ENCODE data around the gene NXN.
"Not testable (repeated sequence)": the region's sequence is repeated elsewhere in the genome, so short reads cannot be mapped to it uniquely, and the experiment has no call there.

Gene NXN

GRCh38 chr17:953767-954166 lies 25.8 kb downstream of the NXN start:
- DNase-seq (ENCODE audit: low spot score) = no peak

- not testable (repeated sequence) for DNase-seq (ENCODE audit: low spot score)
Measured at GRCh38 chr17:952592-952991, 27.0 kb downstream of the NXN start.

- DNase-seq (ENCODE audit: low spot score) = peak; percentile 66
Measured at GRCh38 chr17:951325-952132, 28.0 kb downstream of the NXN start.

GRCh38 chr17:949623-950303 lies 29.8 kb downstream of the NXN start:
- DNase-seq (ENCODE audit: low spot score) = no peak

- DNase-seq (ENCODE audit: low spot score) = peak; percentile 62
Measured at GRCh38 chr17:948284-948852, 31.2 kb downstream of the NXN start.

- DNase-seq (ENCODE audit: low spot score) = no peak
Measured at GRCh38 chr17:946510-947236, 32.9 kb downstream of the NXN start.

GRCh38 chr17:945672-946071 lies 33.9 kb downstream of the NXN start:
- DNase-seq (ENCODE audit: low spot score) = no peak

- DNase-seq (ENCODE audit: low spot score) = no peak
Measured at GRCh38 chr17:944266-944826, 35.2 kb downstream of the NXN start.

- no peak for DNase-seq (ENCODE audit: low spot score)
Measured at GRCh38 chr17:935485-935884, 44.1 kb downstream of the NXN start.

GRCh38 chr17:933312-934073 lies 46.1 kb downstream of the NXN start:
- DNase-seq (ENCODE audit: low spot score) = no peak

GRCh38 chr17:930258-930657 lies 49.3 kb downstream of the NXN start:
- DNase-seq (ENCODE audit: low spot score) = no peak

GRCh38 chr17:929586-929985 lies 50.0 kb downstream of the NXN start:
- no peak for DNase-seq (ENCODE audit: low spot score)

- DNase-seq (ENCODE audit: low spot score) = no peak
Measured at GRCh38 chr17:927611-928461, 51.7 kb downstream of the NXN start.

- DNase-seq (ENCODE audit: low spot score) = no peak
Measured at GRCh38 chr17:925817-926216, 53.8 kb downstream of the NXN start.

- DNase-seq (ENCODE audit: low spot score) = no peak
Measured at GRCh38 chr17:924711-925475, 54.7 kb downstream of the NXN start.

- DNase-seq (ENCODE audit: low spot score) = not testable (repeated sequence)
Measured at GRCh38 chr17:924306-924705, 55.3 kb downstream of the NXN start.

- DNase-seq (ENCODE audit: low spot score) = no peak
Measured at GRCh38 chr17:923633-924032, 55.9 kb downstream of the NXN start.

- DNase-seq (ENCODE audit: low spot score) = no peak
Measured at GRCh38 chr17:921161-921560, 58.4 kb downstream of the NXN start.

GRCh38 chr17:920190-920589 lies 59.4 kb downstream of the NXN start:
- no peak for DNase-seq (ENCODE audit: low spot score)

Measured in cerebellar cortex (tissue), 1 donor.